IMR-90 (cell line): Measurements from ENCODE around the gene CCDC146.
"Not testable (repeated sequence)": the region's sequence is repeated elsewhere in the genome, so short reads cannot be mapped to it uniquely, and the experiment has no call there.

Source experiments
- BHLHE40 ChIP-seq: fragments of 150-350 bp; IDR thresholded peaks from 2 replicates; pipeline ENCODE4 v1.6.1; 2016; ENCODE audit warnings: mild to moderate bottlenecking, low read depth, low read length
- CEBPB ChIP-seq: IDR thresholded peaks from 2 replicates; pipeline ENCODE4 v1.6.1; 2012; ENCODE audit warnings: low read depth, low read length, improper control_type of control experiment
- CHD1 ChIP-seq: IDR thresholded peaks from 2 replicates; pipeline ENCODE4 v1.6.1; 2012; ENCODE audit warnings: low read depth, low read length, improper control_type of control experiment
- FOS ChIP-seq: fragments of 150-350 bp; IDR thresholded peaks from 2 replicates; pipeline ENCODE4 v1.6.1; 2016; ENCODE audit warnings: low read depth, low read length
- MAFK ChIP-seq: IDR thresholded peaks from 2 replicates; pipeline ENCODE4 v1.6.1; 2012; ENCODE audit warnings: low read depth, low read length, improper control_type of control experiment
- MXI1 ChIP-seq: IDR thresholded peaks from 2 replicates; pipeline ENCODE4 v1.6.1; 2012; ENCODE audit warnings: low read depth, mild to moderate bottlenecking, low read length, moderate library complexity, borderline replicate concordance
- NFE2L2 ChIP-seq: fragments of 150-350 bp; IDR thresholded peaks from 2 replicates; pipeline ENCODE4 v1.6.1; 2016; ENCODE audit warnings: low read depth, mild to moderate bottlenecking, low read length
- POLR2A ChIP-seq: IDR thresholded peaks from 2 replicates; pipeline ENCODE4 v1.6.1; 2012; ENCODE audit warnings: mild to moderate bottlenecking, low read depth, low read length
- RAD21 ChIP-seq: IDR thresholded peaks from 2 replicates; pipeline ENCODE4 v1.6.1; 2012; ENCODE audit warnings: low read length, improper control_type of control experiment
- RCOR1 ChIP-seq: IDR thresholded peaks from 2 replicates; pipeline ENCODE4 v1.6.1; 2012; ENCODE audit warnings: mild to moderate bottlenecking, low read length, improper control_type of control experiment; ENCODE audit not compliant: insufficient replicate concordance
- RFX5 ChIP-seq: IDR thresholded peaks from 2 replicates; pipeline ENCODE4 v1.8.0; 2012; ENCODE audit warnings: low read depth, mild to moderate bottlenecking, low read length, moderate library complexity
- TF ChIP-seq, protein P1 (sequence below): conservative IDR thresholded peaks from 2 replicates; pipeline ENCODE4 v1.5.1; 2012; ENCODE audit warnings: mild to moderate bottlenecking, low read depth, low read length, improper control_type of control experiment
- TF ChIP-seq, protein P2 (sequence below): fragments of 150-350 bp; IDR thresholded peaks from 2 replicates; pipeline ENCODE4 v1.6.1; 2017; ENCODE audit warnings: mild to moderate bottlenecking, antibody characterized with exemption, low read length, low read depth
- TF ChIP-seq, protein P3 (sequence below): fragments of 150-350 bp; IDR thresholded peaks from 2 replicates; pipeline ENCODE4 v1.6.1; 2016; ENCODE audit warnings: low read depth, mild to moderate bottlenecking, low read length, moderate library complexity, borderline replicate concordance

DNA sequence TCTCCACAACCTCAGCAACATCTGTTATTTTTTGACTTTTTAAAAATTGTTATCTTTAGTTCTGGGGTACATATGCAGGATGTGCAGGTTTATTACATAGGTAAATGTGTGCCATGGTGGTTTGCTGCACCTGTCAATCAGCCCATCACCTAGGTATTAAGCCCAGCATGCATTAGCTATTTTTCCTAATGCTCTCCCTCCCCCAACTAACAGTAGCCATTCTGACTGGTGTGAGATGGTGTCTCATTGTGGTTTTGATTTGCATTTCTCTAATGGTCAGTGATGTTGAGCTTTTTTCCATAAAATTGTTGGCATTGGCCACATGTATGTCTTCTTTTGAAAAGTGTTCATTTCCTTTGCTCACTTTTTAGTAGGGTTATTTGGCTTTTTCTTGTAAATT is 106.4 kb downstream of the CCDC146 start:
- TF ChIP-seq, protein P1, sequence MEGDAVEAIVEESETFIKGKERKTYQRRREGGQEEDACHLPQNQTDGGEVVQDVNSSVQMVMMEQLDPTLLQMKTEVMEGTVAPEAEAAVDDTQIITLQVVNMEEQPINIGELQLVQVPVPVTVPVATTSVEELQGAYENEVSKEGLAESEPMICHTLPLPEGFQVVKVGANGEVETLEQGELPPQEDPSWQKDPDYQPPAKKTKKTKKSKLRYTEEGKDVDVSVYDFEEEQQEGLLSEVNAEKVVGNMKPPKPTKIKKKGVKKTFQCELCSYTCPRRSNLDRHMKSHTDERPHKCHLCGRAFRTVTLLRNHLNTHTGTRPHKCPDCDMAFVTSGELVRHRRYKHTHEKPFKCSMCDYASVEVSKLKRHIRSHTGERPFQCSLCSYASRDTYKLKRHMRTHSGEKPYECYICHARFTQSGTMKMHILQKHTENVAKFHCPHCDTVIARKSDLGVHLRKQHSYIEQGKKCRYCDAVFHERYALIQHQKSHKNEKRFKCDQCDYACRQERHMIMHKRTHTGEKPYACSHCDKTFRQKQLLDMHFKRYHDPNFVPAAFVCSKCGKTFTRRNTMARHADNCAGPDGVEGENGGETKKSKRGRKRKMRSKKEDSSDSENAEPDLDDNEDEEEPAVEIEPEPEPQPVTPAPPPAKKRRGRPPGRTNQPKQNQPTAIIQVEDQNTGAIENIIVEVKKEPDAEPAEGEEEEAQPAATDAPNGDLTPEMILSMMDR, result not testable (repeated sequence)
- TF ChIP-seq POLR2A, RAD21, RCOR1, MAFK, MXI1, CEBPB, FOS, CHD1, BHLHE40, RFX5, NFE2L2: not testable (repeated sequence)
- TF ChIP-seq, protein P2, sequence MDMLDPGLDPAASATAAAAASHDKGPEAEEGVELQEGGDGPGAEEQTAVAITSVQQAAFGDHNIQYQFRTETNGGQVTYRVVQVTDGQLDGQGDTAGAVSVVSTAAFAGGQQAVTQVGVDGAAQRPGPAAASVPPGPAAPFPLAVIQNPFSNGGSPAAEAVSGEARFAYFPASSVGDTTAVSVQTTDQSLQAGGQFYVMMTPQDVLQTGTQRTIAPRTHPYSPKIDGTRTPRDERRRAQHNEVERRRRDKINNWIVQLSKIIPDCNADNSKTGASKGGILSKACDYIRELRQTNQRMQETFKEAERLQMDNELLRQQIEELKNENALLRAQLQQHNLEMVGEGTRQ, result not testable (repeated sequence)
- TF ChIP-seq, protein P3, sequence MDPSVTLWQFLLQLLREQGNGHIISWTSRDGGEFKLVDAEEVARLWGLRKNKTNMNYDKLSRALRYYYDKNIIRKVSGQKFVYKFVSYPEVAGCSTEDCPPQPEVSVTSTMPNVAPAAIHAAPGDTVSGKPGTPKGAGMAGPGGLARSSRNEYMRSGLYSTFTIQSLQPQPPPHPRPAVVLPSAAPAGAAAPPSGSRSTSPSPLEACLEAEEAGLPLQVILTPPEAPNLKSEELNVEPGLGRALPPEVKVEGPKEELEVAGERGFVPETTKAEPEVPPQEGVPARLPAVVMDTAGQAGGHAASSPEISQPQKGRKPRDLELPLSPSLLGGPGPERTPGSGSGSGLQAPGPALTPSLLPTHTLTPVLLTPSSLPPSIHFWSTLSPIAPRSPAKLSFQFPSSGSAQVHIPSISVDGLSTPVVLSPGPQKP, result not testable (repeated sequence)
